H9 (cell line): Measurements from ENCODE around the gene STK38L. TPM values are rescaled to one million over a fixed set of nuclear protein-coding genes. Genes with fewer than 3 reads are reported as not detected.

ENCODE experiments used
- DNase-seq: peaks from one replicate; pipeline ENCODE4 v3.0.0-alpha.2; 2017
- H2AFZ ChIP-seq: one replicate; pipeline ENCODE4 v1.6.1; 2013; ENCODE audit warnings: mild to moderate bottlenecking, low read length, control low read depth, moderate library complexity
- H2AK5ac ChIP-seq: 2 replicates; pipeline ENCODE4 v1.6.1; 2013; ENCODE audit warnings: low read length, control low read depth, mixed read lengths; ENCODE audit not compliant: insufficient read length
- H2BK120ac ChIP-seq: one replicate; pipeline ENCODE4 v1.6.1; 2013; ENCODE audit warnings: low read depth, mild to moderate bottlenecking, low read length, control low read depth, inconsistent platforms; ENCODE audit not compliant: poor library complexity, severe bottlenecking
- H2BK12ac ChIP-seq: 2 replicates; pipeline ENCODE4 v1.6.1; 2013; ENCODE audit warnings: low read length, control low read depth, mixed read lengths, low read depth; ENCODE audit not compliant: insufficient read length
- H2BK15ac ChIP-seq: 2 replicates; pipeline ENCODE4 v1.6.1; 2013; ENCODE audit warnings: low read depth, low read length, control low read depth
- H2BK20ac ChIP-seq: one replicate; pipeline ENCODE4 v1.6.1; 2013; ENCODE audit warnings: low read depth, mild to moderate bottlenecking, low read length, control low read depth, inconsistent platforms; ENCODE audit not compliant: poor library complexity, severe bottlenecking
- H2BK5ac ChIP-seq: 2 replicates; pipeline ENCODE4 v1.6.1; 2013; ENCODE audit warnings: low read length, control low read depth, mixed read lengths; ENCODE audit not compliant: insufficient read length
- H3K14ac ChIP-seq: 2 replicates; pipeline ENCODE4 v1.6.1; 2013; ENCODE audit warnings: low read length, control low read depth; ENCODE audit not compliant: insufficient read depth
- H3K18ac ChIP-seq: 2 replicates; pipeline ENCODE4 v1.6.1; 2013; ENCODE audit warnings: low read depth, mild to moderate bottlenecking, mixed read lengths, low read length, control low read depth; ENCODE audit not compliant: insufficient read length
- H3K23ac ChIP-seq: 2 replicates; pipeline ENCODE4 v1.6.1; 2013; ENCODE audit warnings: low read length, control low read depth, mixed read lengths, low read depth; ENCODE audit not compliant: insufficient read length
- H3K23me2 ChIP-seq: 2 replicates; pipeline ENCODE4 v1.6.1; 2013; ENCODE audit warnings: low read depth, mild to moderate bottlenecking, mixed read lengths, low read length, control low read depth; ENCODE audit not compliant: insufficient read length, poor library complexity, severe bottlenecking
- H3K27ac ChIP-seq: 2 replicates; pipeline ENCODE4 v1.5.1; 2013; ENCODE audit warnings: low read length, control low read depth, mixed read lengths, low read depth; ENCODE audit not compliant: insufficient read length
- H3K27me3 ChIP-seq: 2 replicates; pipeline ENCODE4 v1.6.1; 2013; ENCODE audit warnings: low read length, control low read depth, inconsistent platforms; ENCODE audit not compliant: insufficient read depth
- H3K4ac ChIP-seq: 2 replicates; pipeline ENCODE4 v1.6.1; 2013; ENCODE audit warnings: low read depth, mild to moderate bottlenecking, control low read depth, inconsistent platforms, low read length, moderate library complexity
- H3K4me1 ChIP-seq: 2 replicates; pipeline ENCODE4 v1.6.1; 2013; ENCODE audit warnings: low read length, control low read depth, inconsistent platforms; ENCODE audit not compliant: insufficient read depth
- H3K4me2 ChIP-seq: 2 replicates; pipeline ENCODE4 v1.6.1; 2013; ENCODE audit warnings: low read length, control low read depth, mixed read lengths; ENCODE audit not compliant: insufficient read length, insufficient read depth
- H3K56ac ChIP-seq: 2 replicates; pipeline ENCODE4 v1.6.1; 2013; ENCODE audit warnings: low read depth, mild to moderate bottlenecking, mixed read lengths, low read length, control low read depth; ENCODE audit not compliant: insufficient read length
- H3K79me1 ChIP-seq: 2 replicates; pipeline ENCODE4 v1.6.1; 2013; ENCODE audit warnings: low read depth, mild to moderate bottlenecking, moderate library complexity, low read length, control low read depth, inconsistent platforms; ENCODE audit not compliant: insufficient read depth, poor library complexity, severe bottlenecking
- H3K79me2 ChIP-seq: 2 replicates; pipeline ENCODE4 v1.6.1; 2013; ENCODE audit warnings: low read length, control low read depth, inconsistent platforms; ENCODE audit not compliant: insufficient read depth
- H3K9ac ChIP-seq: 2 replicates; pipeline ENCODE4 v1.6.1; 2013; ENCODE audit warnings: low read length, control low read depth, mixed read lengths; ENCODE audit not compliant: insufficient read length; ENCODE audit errors: extremely low read depth
- H3K9me3 ChIP-seq: one replicate; pipeline ENCODE4 v1.6.1; 2013; ENCODE audit warnings: low read depth, low read length, inconsistent platforms; ENCODE audit not compliant: control insufficient read depth
- H3T11ph ChIP-seq: one replicate; pipeline ENCODE4 v1.6.1; 2013; ENCODE audit warnings: mild to moderate bottlenecking, low read length, control low read depth, inconsistent platforms
- H4K20me1 ChIP-seq: one replicate; pipeline ENCODE4 v1.6.1; 2013; ENCODE audit not compliant: control insufficient read depth, insufficient read length, insufficient read depth
- H4K5ac ChIP-seq: 2 replicates; pipeline ENCODE4 v1.6.1; 2013; ENCODE audit warnings: low read depth, mild to moderate bottlenecking, mixed read lengths, low read length, control low read depth; ENCODE audit not compliant: insufficient read length
- H4K8ac ChIP-seq: replicated peaks from 2 replicates; pipeline ENCODE4 v1.6.1; 2013; ENCODE audit warnings: low read length, control low read depth, mixed read lengths, low read depth; ENCODE audit not compliant: insufficient read length
- H4K91ac ChIP-seq: 2 replicates; pipeline ENCODE4 v1.6.1; 2013; ENCODE audit warnings: low read depth, mild to moderate bottlenecking, moderate library complexity, mixed read lengths, low read length, control low read depth; ENCODE audit not compliant: insufficient read length
- H3K27ac Mint-ChIP-seq, 3 experiments: 2 replicates in 2 of 3; 3 replicates in 1 of 3; pipeline ENCODE4 v1.8.0; 2020 to 2021; ENCODE audit warnings: mixed read lengths in 3 of 3, mild to moderate bottlenecking in 1 of 3, moderate library complexity in 1 of 3
- H3K27me3 Mint-ChIP-seq: 2 replicates; pipeline ENCODE4 v1.8.0; 2021; ENCODE audit warnings: low read depth, mild to moderate bottlenecking, moderate library complexity, mixed read lengths
- H3K36me3 Mint-ChIP-seq, 3 experiments: 2 replicates in 2 of 3; 3 replicates in 1 of 3; pipeline ENCODE4 v1.8.0; 2020 to 2021; ENCODE audit warnings: low read depth in 3 of 3, mixed read lengths in 3 of 3; ENCODE audit not compliant: insufficient read depth in 1 of 3
- H3K4me1 Mint-ChIP-seq, 2 experiments: 2 replicates each; pipeline ENCODE4 v1.8.0; 2020; ENCODE audit warnings: mixed read lengths in 2 of 2
- H3K4me3 Mint-ChIP-seq, 2 experiments: 2 replicates in 1 of 2; 3 replicates in 1 of 2; pipeline ENCODE4 v1.8.0; 2020 to 2021; ENCODE audit warnings: mild to moderate bottlenecking in 2 of 2, mixed read lengths in 2 of 2, moderate library complexity in 1 of 2
- H3K9me3 Mint-ChIP-seq, 2 experiments: 2 replicates in 1 of 2; 3 replicates in 1 of 2; pipeline ENCODE4 v1.8.0; 2020; ENCODE audit warnings: mild to moderate bottlenecking in 2 of 2, mixed read lengths in 2 of 2, moderate library complexity in 1 of 2
- WGBS: extraction: QIAGEN DNeasy Blood & Tissue Kit; methylation state at CpG from one replicate; pipeline ENCODE4 v1.1.7; 2013; ENCODE audit warnings: missing lambda C conversion rate, low lambda C conversion rate, mixed read lengths; ENCODE audit not compliant: insufficient read length; ENCODE audit errors: extremely low coverage; 5-methylcytosine and 5-hydroxymethylcytosine counted together
- total RNA-seq: library from RNA; stranded (reverse); gene quantifications from 2 replicates; pipeline ENCODE4 v1.2.1, GENCODE V29; 2021
- TF ChIP-seq, protein P1 (sequence below): fragments of 200-600 bp; sonication (generic); conservative IDR thresholded peaks from 3 replicates; pipeline ENCODE4 v1.8.0; 2021; ENCODE audit warnings: antibody characterized with exemption, mild to moderate bottlenecking

STK38L gene
- total RNA-seq, 1 experiment from 2014 or later, result 44.9 TPM

DNA sequence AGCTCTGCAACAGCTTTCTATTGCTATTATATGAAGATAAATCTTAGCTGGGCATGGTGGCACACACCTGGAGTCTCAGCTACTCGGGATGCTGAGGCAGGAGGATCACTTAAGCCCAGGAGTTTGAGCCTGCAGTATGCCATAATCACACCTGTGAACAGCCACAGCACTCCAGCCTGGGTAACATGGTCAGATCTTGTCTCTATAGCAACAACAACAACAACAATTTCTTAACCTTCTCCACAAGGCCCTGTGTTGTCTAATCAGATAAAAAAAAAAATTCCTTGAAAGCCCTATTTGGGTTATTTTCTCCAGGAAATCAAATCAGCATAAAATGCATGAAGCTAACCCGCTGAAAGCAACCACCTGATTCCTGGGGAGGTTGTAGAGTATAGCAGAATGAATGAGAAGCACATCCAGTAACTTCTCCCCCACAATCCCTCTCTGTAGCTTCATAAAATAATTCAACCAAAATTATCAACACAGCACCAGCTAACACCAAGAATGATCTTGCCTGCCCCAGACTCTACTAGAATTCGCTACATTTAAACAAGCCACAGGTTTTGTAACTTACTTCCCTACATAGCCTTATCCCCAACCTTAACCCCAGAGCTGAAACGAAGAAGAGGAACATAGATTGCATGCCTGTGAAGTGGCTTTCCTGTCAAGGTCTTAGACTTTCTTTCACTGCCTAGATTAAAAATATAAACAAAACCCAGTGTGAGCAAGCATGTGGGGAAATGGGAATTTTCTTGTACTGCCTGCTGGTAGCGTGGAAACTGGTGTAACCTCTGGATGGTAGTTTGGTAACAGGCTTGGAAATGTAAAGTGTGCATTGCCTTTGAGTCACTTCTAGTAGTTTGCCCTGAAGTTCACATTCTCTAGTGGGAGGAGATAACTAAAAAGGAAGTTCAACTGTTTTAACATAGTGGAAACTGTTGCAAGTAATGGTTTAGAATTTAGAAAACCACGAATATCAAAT, 6.0 kb upstream of the STK38L start:
- no peak overlapping the region for H2BK15ac ChIP-seq
- no peaks in the 10 kb centered on the region for H3K4me1 Mint-ChIP-seq
- H3K9me3 ChIP-seq, result no peaks in the 10 kb centered on the region
- no peak overlapping the region for H3K9ac ChIP-seq
- no peak overlapping the region for H4K8ac ChIP-seq
- no peak overlapping the region for H2AK5ac ChIP-seq
- no peak overlapping the region for H3K4me3 Mint-ChIP-seq
- peaks cover 4% of the 10 kb centered on the region; the same call in 1 of the 2 replicates for H3K4me1 ChIP-seq
- no peak overlapping the region for H3K27ac Mint-ChIP-seq
- H3K18ac ChIP-seq, result no peak overlapping the region
- no peak overlapping the region for H4K5ac ChIP-seq
- H3K23me2 ChIP-seq, result no peaks in the 10 kb centered on the region
- H2BK5ac ChIP-seq, result no peak overlapping the region
- WGBS, result no CpG with 5 or more reads among the region's 6 CpGs
- no peaks in the 10 kb centered on the region for H3K9me3 Mint-ChIP-seq
- H2BK20ac ChIP-seq, result no peak overlapping the region
- no peak overlapping the region for H3K14ac ChIP-seq
- TF ChIP-seq, protein P1, sequence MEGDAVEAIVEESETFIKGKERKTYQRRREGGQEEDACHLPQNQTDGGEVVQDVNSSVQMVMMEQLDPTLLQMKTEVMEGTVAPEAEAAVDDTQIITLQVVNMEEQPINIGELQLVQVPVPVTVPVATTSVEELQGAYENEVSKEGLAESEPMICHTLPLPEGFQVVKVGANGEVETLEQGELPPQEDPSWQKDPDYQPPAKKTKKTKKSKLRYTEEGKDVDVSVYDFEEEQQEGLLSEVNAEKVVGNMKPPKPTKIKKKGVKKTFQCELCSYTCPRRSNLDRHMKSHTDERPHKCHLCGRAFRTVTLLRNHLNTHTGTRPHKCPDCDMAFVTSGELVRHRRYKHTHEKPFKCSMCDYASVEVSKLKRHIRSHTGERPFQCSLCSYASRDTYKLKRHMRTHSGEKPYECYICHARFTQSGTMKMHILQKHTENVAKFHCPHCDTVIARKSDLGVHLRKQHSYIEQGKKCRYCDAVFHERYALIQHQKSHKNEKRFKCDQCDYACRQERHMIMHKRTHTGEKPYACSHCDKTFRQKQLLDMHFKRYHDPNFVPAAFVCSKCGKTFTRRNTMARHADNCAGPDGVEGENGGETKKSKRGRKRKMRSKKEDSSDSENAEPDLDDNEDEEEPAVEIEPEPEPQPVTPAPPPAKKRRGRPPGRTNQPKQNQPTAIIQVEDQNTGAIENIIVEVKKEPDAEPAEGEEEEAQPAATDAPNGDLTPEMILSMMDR, result no peak
- H3K27ac ChIP-seq, result no peak overlapping the region
- H2AFZ ChIP-seq, result no peak overlapping the region
- no peak overlapping the region for H2BK12ac ChIP-seq
- no peak overlapping the region for H4K91ac ChIP-seq
- no peak overlapping the region for H3T11ph ChIP-seq
- H2BK120ac ChIP-seq, result no peak overlapping the region
- H3K79me1 ChIP-seq, result no peaks in the 10 kb centered on the region
- no peak overlapping the region for H3K4me2 ChIP-seq
- no peak overlapping the region for H3K56ac ChIP-seq
- H3K36me3 Mint-ChIP-seq, result no peaks in the 10 kb centered on the region
- no peaks in the 10 kb centered on the region for H3K79me2 ChIP-seq
- H3K27me3 ChIP-seq, result no peaks in the 10 kb centered on the region
- no peaks in the 10 kb centered on the region; the same call in 1 of the 2 replicates for H3K27me3 Mint-ChIP-seq
- no peak overlapping the region for H3K4ac ChIP-seq
- DNase-seq, result no peak
- H4K20me1 ChIP-seq, result no peaks in the 10 kb centered on the region
- H3K23ac ChIP-seq, result no peak overlapping the region
